ENCODE data around the gene GNAS-AS1.

Gene GNAS-AS1

DNA sequence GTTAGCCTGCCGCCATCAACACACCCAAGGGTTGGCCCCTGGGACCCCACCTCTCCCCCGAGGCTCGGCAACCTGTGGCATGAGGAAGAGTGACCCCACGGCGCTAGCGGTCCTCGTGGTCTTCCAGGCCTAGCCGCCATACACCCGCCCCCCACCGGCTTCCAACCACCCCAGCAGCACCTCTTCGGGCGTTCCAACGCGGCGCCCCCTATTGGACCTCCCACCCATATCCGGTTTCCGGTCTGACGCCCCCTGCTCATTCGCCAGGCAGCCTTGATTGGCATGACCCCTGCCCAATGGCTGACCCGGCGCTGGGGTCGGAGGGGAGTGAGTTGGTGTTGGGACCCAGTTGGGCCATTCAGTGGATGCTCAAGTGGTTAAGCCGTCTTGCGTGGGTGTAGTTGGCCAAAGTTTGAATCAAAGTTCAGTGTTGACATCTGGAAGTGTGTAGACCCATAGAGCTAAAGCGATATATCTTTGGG lies at the start of gene GNAS-AS1:
Gene GNAS-AS1 (minus strand): TSS at position 210 of the 482 bp plus-strand sequence.
- DNase-seq (ENCODE audit: low read depth, low spot score), result peak; percentile 50

DNA sequence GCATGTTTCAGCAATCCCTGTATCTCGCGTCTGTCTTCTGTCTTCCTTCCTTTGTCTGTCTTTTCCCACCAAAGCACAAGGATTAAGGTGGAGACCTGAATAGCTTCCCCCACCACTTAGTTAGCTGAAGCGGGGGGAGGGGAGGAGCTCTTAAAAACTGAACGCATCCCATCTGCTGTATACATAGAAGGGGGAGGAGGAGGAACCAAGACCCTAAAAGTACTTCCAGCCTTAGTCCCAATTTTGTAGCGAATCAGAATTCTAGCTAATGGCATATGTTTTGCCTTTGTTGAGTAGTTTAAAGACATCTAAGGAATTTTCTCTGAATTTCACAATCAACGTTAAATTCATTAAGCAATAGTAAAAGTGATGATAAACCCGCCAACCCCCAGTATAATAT lies 49.7 kb upstream of the GNAS-AS1 start:
- no peak for DNase-seq (ENCODE audit: low read depth, low spot score)

DNA sequence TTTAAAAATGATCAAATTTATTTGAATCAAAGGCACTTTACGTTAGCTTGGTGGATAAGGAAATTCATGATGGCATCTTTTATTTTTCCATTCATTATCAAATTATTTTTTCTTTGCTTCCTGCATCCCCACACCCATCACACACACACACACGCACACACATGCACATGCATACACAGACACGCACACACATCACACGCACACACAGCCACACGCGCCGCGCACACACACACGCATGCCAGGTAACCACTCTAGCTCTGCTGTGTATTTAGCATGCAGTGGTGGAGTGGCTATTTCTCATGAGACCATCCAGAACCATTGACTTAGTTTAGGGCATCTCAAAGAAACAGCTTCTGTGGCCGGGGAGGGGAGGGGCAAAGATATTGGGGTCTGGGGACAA lies 48.8 kb upstream of the GNAS-AS1 start:
- DNase-seq (ENCODE audit: low read depth, low spot score), result no peak

- no peak for DNase-seq (ENCODE audit: low read depth, low spot score)
Observed at GRCh38 chr20:58898629-58899408, 48.1 kb upstream of the GNAS-AS1 start.

GRCh38 chr20:58897488-58897887 lies 46.8 kb upstream of the GNAS-AS1 start:
- no peak for DNase-seq (ENCODE audit: low read depth, low spot score)

- no peak for DNase-seq (ENCODE audit: low read depth, low spot score)
Observed at GRCh38 chr20:58896820-58897219, 46.1 kb upstream of the GNAS-AS1 start.

GRCh38 chr20:58895448-58896180 lies 44.9 kb upstream of the GNAS-AS1 start:
- no peak for DNase-seq (ENCODE audit: low read depth, low spot score)

- DNase-seq (ENCODE audit: low read depth, low spot score), result no peak
Observed at GRCh38 chr20:58894652-58895447, 44.1 kb upstream of the GNAS-AS1 start.

DNA sequence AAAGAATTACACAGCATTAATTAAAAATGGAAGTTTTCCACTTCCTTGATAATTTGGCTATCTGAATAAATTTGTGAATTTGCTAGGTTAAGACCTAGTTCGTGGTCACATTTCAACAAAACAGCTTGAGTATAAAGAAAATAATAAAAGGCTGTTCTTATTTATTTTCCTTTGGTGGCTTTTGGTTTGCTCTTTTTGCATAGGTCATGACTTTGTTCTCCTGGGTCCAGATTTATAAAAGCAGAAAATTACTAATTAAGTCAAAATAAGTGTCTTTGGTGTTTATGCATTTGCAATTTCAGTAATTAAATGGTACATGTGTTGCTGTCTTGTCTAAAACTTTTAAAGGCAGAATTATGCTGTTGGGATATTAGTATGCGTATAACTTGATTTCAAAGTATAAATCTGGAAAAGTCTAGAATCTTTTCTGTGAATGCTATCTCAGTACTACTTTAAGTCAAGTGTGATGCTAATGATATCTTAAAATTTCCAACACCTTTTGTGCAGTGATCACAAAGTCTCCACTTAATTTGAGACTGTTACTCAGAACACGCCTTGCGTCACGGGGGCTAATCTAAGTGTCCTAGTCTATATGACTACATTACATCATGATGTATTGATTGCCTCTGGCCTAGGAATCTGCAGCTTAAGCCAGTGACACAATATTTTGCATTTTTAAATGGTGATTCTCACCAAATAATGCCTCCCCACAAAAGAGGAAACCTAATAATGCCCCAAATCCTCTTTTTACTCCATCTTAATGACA lies 42.8 kb upstream of the GNAS-AS1 start:
- no peak for DNase-seq (ENCODE audit: low read depth, low spot score)

GRCh38 chr20:58892932-58893224 lies 42.2 kb upstream of the GNAS-AS1 start:
- no peak for DNase-seq (ENCODE audit: low read depth, low spot score)

- peak; percentile 50 for DNase-seq (ENCODE audit: low read depth, low spot score)
Observed at GRCh38 chr20:58892141-58892931, 41.6 kb upstream of the GNAS-AS1 start.

DNA sequence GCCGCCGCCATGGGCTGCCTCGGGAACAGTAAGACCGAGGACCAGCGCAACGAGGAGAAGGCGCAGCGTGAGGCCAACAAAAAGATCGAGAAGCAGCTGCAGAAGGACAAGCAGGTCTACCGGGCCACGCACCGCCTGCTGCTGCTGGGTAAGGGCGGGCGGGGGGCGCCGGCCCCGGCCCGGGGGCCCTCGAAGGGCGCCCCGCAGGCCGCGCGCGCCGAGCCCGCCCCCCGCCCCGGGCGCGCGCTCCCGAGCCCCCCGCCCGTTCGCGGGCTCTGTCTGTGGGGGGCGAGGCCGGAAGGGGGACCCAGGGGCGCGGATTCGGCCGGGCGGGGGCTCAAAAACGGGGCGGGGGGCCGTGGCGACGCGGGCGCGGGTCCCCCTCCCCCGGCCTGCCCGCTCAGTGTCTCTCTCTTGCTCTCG lies 41.0 kb upstream of the GNAS-AS1 start:
- DNase-seq (ENCODE audit: low read depth, low spot score), result no peak

DNA sequence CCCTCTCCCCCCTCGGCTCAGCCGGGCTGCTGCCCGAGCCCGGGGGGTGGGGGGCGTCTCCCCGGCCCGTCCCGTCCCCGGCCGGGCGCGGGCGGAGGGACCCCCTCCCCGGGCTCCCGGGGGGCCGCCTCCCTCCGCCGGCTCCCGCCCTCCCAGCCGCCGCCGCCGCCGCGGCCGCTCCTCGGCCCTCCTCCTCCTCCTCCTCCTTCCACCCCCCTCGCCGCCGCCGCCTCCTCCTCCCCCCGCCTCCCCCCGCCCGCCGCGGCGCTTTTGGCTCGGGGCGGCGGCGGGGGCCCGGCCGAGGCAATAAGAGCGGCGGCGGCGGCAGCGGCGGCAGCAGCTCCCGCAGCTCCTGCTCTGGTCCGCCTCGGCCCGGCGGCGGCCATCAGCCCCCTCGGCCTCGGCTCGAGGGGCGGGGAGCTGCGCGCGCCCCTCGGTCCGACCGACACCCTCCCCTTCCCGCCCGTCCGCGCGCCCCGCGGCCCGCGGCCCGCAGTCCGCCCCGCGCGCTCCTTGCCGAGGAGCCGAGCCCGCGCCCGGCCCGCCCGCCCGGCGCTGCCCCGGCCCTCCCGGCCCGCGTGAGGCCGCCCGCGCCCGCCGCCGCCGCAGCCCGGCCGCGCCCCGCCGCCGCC lies 40.5 kb upstream of the GNAS-AS1 start:
- peak; percentile 46 for DNase-seq (ENCODE audit: low read depth, low spot score)

DNA sequence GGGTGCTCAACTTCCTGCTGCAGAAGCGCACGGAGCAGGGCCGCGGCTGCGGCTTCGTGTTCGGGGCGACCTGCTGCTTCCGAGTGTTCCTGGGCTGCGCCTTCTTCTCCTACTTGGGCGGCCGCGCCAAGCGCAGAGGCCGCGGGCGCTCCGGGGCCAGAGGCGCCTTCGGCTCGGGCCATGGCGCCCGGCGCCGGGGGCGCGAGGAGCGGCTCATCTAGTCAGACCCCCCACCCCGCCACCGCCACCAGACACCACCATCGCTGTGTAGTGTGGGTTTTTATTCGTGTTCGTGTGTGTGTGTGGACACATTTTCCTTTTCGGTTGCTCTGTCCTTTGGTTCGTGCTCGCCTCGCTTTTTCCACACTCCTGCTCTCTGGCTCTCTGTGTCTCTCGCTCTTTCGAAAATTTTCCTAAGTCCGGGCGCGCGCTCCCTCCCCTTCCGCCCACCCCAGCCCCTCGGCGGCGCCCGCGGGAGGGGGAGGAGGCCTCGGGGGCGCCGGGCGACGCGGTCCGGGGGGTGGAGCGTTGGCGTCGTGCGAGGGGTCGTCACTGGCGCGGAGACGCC lies 39.9 kb upstream of the GNAS-AS1 start:
- DNase-seq (ENCODE audit: low read depth, low spot score), result peak; percentile 32

- no peak for DNase-seq (ENCODE audit: low read depth, low spot score)
Observed at GRCh38 chr20:58889798-58890517, 39.3 kb upstream of the GNAS-AS1 start.

GRCh38 chr20:58889334-58889760 lies 38.6 kb upstream of the GNAS-AS1 start:
- DNase-seq (ENCODE audit: low read depth, low spot score), result no peak

DNA sequence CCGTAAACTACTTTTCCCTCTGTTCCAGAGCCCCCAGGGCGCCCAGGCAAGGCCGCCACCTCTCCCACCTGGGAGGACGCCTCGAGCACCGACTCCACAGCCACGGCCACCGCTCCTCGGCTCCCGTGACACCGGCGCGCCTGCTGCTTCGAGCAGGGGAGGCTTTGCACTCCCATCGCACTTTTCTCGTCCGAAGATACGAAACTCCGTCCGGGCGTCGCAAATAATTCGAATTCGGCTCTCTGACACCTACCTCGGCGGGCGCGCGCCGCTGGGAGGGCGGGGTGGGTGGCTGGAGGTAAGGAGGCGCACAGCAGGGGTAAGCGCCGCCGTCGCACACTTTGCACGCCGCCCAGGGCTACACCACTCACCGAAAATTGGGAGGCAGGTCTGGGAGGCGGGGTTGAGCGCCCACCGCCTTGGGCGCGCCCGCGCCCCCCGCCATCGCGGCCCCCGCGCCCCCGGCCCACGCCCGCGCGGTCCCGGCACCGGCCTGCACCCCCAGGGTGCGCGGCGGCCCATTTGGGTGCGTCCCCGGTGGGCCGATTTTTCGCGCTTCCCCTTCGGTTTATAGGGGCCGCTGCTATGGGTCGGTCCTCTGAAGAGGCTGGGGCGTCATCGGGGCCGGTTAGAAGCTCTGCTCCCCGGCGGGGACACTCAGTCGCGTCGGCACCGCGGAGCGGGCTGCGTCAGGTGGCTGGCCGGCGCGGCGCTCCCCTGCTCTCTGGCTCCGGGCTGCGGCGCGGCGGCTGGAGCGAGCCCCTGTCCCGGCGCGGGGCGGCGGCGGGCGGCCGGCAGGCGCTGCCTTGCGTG lies 38.0 kb upstream of the GNAS-AS1 start:
- peak; percentile 70 for DNase-seq (ENCODE audit: low read depth, low spot score)

- DNase-seq (ENCODE audit: low read depth, low spot score), result no peak
Observed at GRCh38 chr20:58888103-58888502, 37.4 kb upstream of the GNAS-AS1 start.
